Erythroblast (primary cell): ENCODE measurements around the gene PTPRD.

ENCODE experiments used
- GATA1 ChIP-seq: IDR thresholded peaks from 2 replicates; pipeline ENCODE4 v1.6.1; 2011; ENCODE audit warnings: low read depth, mild to moderate bottlenecking, control low read depth, low read length, moderate library complexity
- POLR2A ChIP-seq: IDR thresholded peaks from 2 replicates; pipeline ENCODE4 v1.6.1; 2011; ENCODE audit warnings: mild to moderate bottlenecking, low read length

- TF ChIP-seq POLR2A (no peak), GATA1 (no peak)
These were observed 1729.5 kb downstream of the PTPRD start for GRCh38 chr9:8883321-8883720.
